Skeletal muscle tissue (tissue), 4 donors: Measurements from ENCODE around the gene TPST2. TPM values are rescaled to one million over a fixed set of nuclear protein-coding genes. Genes with fewer than 3 reads are reported as not detected.

ENCODE experiments used
- H3K27ac ChIP-seq: one replicate; pipeline ENCODE4 v1.7.0; 2013; ENCODE audit warnings: mild to moderate bottlenecking, low read depth, low read length, inconsistent platforms
- H3K27me3 ChIP-seq, 3 donors: one replicate each; pipeline ENCODE4 v1.7.0; 2013; ENCODE audit warnings: low read length in 3 of 3; ENCODE audit not compliant: control insufficient read depth in 3 of 3, insufficient read depth in 3 of 3
- H3K36me3 ChIP-seq, 3 donors: one replicate each; pipeline ENCODE4 v1.7.0; 2013; ENCODE audit warnings: low read length in 3 of 3; ENCODE audit not compliant: control insufficient read depth in 3 of 3, insufficient read depth in 3 of 3
- H3K4me1 ChIP-seq, 3 donors: one replicate each; pipeline ENCODE4 v1.7.0; 2013; ENCODE audit warnings: low read length in 3 of 3, mild to moderate bottlenecking in 3 of 3; ENCODE audit not compliant: control insufficient read depth in 3 of 3, insufficient read depth in 3 of 3
- H3K4me3 ChIP-seq, 3 donors: one replicate each; pipeline ENCODE4 v1.7.0; 2013; ENCODE audit warnings: low read length in 3 of 3
- H3K9ac ChIP-seq, 3 donors: one replicate each; pipeline ENCODE4 v1.7.0; 2013; ENCODE audit warnings: low read length in 3 of 3, mild to moderate bottlenecking in 3 of 3, moderate library complexity in 2 of 3, low read depth in 1 of 3
- H3K9me3 ChIP-seq, 3 donors: one replicate each; pipeline ENCODE4 v1.7.0; 2013; ENCODE audit warnings: low read length in 3 of 3; ENCODE audit not compliant: control insufficient read depth in 3 of 3
- total RNA-seq: library from RNA; depleted of rRNA; stranded (reverse); fragments of >200 nt; gene quantifications from one replicate; pipeline ENCODE4 v1.2.3, GENCODE V29; 2014
- donor health status: Osteomylitis.

TPST2 gene
- total RNA-seq, 1 donor from 2014 or later = 6.8 TPM

DNA sequence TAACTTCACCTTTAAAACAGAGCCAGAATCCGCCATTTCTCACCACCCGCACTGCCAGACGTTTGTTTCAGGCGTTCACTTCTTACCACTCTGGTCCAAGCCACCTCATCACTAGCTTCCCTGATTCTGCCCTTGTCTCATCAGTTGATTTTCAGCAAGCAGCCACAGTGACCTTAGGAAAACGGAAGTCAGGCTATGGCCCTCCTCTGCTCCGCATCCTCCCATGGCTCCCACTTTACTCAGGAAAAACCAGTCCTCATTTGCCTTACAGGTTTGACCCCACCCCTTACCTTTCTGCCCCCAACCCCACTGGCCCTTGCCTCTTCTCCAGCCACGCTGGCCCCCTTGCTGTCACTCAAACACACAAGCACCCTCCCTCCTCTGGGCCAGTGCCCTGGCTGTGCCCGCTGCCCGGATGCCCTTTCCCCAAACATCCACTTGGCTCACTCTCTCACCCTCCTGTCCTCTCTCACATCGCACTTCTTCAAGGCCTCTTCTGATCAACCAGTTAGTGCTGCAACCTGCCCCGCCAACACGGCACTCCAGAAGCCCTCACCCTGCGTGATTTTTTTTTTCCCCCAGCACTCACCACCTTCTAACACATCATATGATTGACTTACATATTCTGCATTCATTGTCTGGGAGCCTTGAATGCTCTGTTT, 18.9 kb downstream of the TPST2 start:
- Histone ChIP-seq H3K27me3 (no peaks in the 10 kb centered on the region), H3K9ac (no peak overlapping the region), H3K27ac (peak overlapping the region; percentile 11), H3K36me3 (no peaks in the 10 kb centered on the region), H3K9me3 (no peaks in the 10 kb centered on the region), H3K4me3 (no peak overlapping the region), H3K4me1 (peaks cover 22 to 47% (median 39%) of the 10 kb centered on the region in 3 donors)

DNA sequence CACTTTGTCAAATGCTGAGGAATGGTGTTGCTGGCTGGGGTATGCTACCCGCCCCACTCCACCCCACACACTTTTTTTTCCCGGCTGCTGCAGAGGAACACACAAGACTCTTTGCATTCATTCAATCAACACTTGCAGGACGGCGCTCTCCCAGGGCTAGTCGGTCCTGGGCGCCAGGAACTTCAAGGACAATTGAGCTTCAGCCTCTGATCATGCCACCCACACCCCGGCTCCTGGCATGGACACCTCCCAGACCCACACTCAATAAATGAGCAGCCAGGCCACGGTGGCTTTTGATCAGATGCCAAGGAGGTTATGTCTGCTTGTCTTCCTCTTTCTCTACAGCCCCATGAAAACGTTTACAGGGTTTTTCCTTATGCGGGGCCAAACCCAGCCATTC, 19.8 kb downstream of the TPST2 start:
- H3K36me3 ChIP-seq = peaks cover under 1 to 3% (median 2%) of the 10 kb centered on the region in 3 donors
- H3K4me1 ChIP-seq = peaks cover 21 to 46% (median 36%) of the 10 kb centered on the region in 3 donors
- peak overlapping the region in 1 of 3 donors; percentile 33 for H3K9ac ChIP-seq
- H3K9me3 ChIP-seq = no peaks in the 10 kb centered on the region
- no peak overlapping the region for H3K4me3 ChIP-seq
- H3K27me3 ChIP-seq = no peaks in the 10 kb centered on the region
- H3K27ac ChIP-seq = peak overlapping the region; percentile 11

DNA sequence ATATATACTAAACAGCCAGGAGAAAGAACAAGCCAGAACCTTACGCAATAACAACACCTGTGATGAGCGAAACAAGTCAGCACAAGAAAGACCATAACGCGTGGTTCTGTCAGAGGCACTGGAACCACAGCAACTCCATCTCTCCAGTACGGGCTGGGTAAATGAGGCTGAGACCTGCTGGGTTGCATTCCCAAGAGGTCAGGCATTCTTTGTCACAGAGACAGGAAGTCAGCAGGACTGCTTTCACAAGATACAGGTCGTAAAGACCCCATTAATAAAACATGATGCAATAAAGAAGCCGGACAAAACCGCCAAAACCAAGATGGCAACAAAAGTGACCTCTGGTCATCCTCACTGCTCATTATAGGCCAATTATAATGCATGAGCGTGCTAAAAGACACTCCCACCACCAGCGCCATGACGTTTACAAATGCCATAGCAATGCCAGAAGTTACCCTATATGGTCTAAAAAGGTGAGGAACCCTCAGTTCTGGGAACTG, 21.7 kb downstream of the TPST2 start:
- peak overlapping the region in 1 of 3 donors; percentile 9 for H3K9ac ChIP-seq
- peak overlapping the region in 2 of 3 donors; percentile 41 to 54 for H3K4me3 ChIP-seq
- H3K27ac ChIP-seq = peak overlapping the region; percentile 85
- H3K27me3 ChIP-seq = no peaks in the 10 kb centered on the region
- no peaks in the 10 kb centered on the region for H3K9me3 ChIP-seq
- H3K36me3 ChIP-seq = peaks cover 3 to 9% (median 9%) of the 10 kb centered on the region in 3 donors
- peaks cover 19 to 58% (median 25%) of the 10 kb centered on the region in 3 donors for H3K4me1 ChIP-seq

- H3K27ac ChIP-seq = peak overlapping the region; percentile 85
- no peaks in the 10 kb centered on the region for H3K9me3 ChIP-seq
- H3K9ac ChIP-seq = peak overlapping the region in 1 of 3 donors; percentile 26
- H3K27me3 ChIP-seq = no peaks in the 10 kb centered on the region
- peaks cover 19 to 62% (median 25%) of the 10 kb centered on the region in 3 donors for H3K4me1 ChIP-seq
- peaks cover 3 to 9% (median 9%) of the 10 kb centered on the region in 3 donors for H3K36me3 ChIP-seq
- peak overlapping the region in 1 of 3 donors; percentile 31 for H3K4me3 ChIP-seq
Measured at GRCh38 chr22:26567610-26568009, 22.3 kb downstream of the TPST2 start.

- H3K9ac ChIP-seq = peak overlapping the region in 1 of 3 donors; percentile 26
- H3K4me3 ChIP-seq = no peak overlapping the region
- peaks cover 3 to 9% (median 9%) of the 10 kb centered on the region in 3 donors for H3K36me3 ChIP-seq
- no peaks in the 10 kb centered on the region for H3K9me3 ChIP-seq
- peaks cover 23 to 66% (median 31%) of the 10 kb centered on the region in 3 donors for H3K4me1 ChIP-seq
- H3K27me3 ChIP-seq = no peaks in the 10 kb centered on the region
- peak overlapping the region; percentile 85 for H3K27ac ChIP-seq
Measured at GRCh38 chr22:26566994-26567393, 22.9 kb downstream of the TPST2 start.

- Histone ChIP-seq H3K4me3 (no peak overlapping the region), H3K4me1 (peaks cover 28 to 62% (median 37%) of the 10 kb centered on the region in 3 donors), H3K27ac (no peak overlapping the region)
Measured at GRCh38 chr22:26565889-26566288, 24.0 kb downstream of the TPST2 start.

GRCh38 chr22:26565181-26565580, 24.8 kb downstream of the TPST2 start:
- Histone ChIP-seq H3K27me3 (no peaks in the 10 kb centered on the region), H3K36me3 (peaks cover 3 to 9% (median 9%) of the 10 kb centered on the region in 3 donors), H3K4me3 (no peak overlapping the region), H3K9ac (peak overlapping the region in 1 of 3 donors; percentile 11), H3K9me3 (no peaks in the 10 kb centered on the region), H3K4me1 (peaks cover 25 to 59% (median 32%) of the 10 kb centered on the region in 3 donors), H3K27ac (no peak overlapping the region)

More at GRCh38 chr22:26565889-26566288, 24.0 kb downstream of the TPST2 start:
- H3K27me3 ChIP-seq = no peaks in the 10 kb centered on the region
- peaks cover 3 to 9% (median 9%) of the 10 kb centered on the region in 3 donors for H3K36me3 ChIP-seq
- H3K9me3 ChIP-seq = no peaks in the 10 kb centered on the region
- no peak overlapping the region for H3K9ac ChIP-seq

DNA sequence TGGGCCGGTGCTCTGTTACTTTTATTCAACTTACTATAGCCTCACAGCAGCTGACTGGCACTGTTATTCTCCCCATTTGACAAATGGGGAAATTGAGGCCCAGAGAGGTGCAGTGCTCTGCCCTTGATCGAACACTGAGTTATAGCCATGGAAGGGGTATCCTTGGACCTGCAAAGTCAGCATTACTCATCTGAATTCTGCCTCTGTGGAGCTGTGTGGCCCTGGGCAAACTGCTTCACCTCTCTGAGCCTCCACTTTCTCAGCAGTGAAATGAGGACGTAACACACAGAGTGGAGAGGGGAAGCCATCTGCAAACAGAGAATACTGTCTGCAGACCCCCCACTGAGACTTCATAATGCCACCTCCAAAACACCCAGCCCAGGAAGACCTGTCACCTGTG, 25.3 kb downstream of the TPST2 start:
- Histone ChIP-seq H3K4me3 (no peak overlapping the region), H3K27ac (no peak overlapping the region), H3K9me3 (no peaks in the 10 kb centered on the region), H3K4me1 (peaks cover 30 to 62% (median 36%) of the 10 kb centered on the region in 3 donors), H3K36me3 (peaks cover 3 to 9% (median 9%) of the 10 kb centered on the region in 3 donors), H3K27me3 (no peaks in the 10 kb centered on the region), H3K9ac (no peak overlapping the region)

GRCh38 chr22:26564181-26564580, 25.8 kb downstream of the TPST2 start:
- no peak overlapping the region for H3K27ac ChIP-seq

GRCh38 chr22:26563022-26563421, 26.9 kb downstream of the TPST2 start:
- H3K27me3 ChIP-seq = no peaks in the 10 kb centered on the region
- H3K4me1 ChIP-seq = peaks cover 33 to 71% (median 38%) of the 10 kb centered on the region in 3 donors

More at GRCh38 chr22:26564181-26564580, 25.8 kb downstream of the TPST2 start:
- no peak overlapping the region for H3K4me3 ChIP-seq
- peak overlapping the region in 1 of 3 donors; percentile 25 for H3K9ac ChIP-seq
- H3K36me3 ChIP-seq = peaks cover 3 to 9% (median 9%) of the 10 kb centered on the region in 3 donors
- H3K9me3 ChIP-seq = no peaks in the 10 kb centered on the region
- peaks cover 34 to 67% (median 40%) of the 10 kb centered on the region in 3 donors for H3K4me1 ChIP-seq
- no peaks in the 10 kb centered on the region for H3K27me3 ChIP-seq

More at GRCh38 chr22:26563022-26563421, 26.9 kb downstream of the TPST2 start:
- no peak overlapping the region for H3K9ac ChIP-seq
- peaks cover 3 to 9% (median 9%) of the 10 kb centered on the region in 3 donors for H3K36me3 ChIP-seq
- H3K4me3 ChIP-seq = no peak overlapping the region
- H3K27ac ChIP-seq = no peak overlapping the region
- no peaks in the 10 kb centered on the region for H3K9me3 ChIP-seq
